HG03139 (cell line): ENCODE measurements around the gene CYP27B1.
A peak's percentile ranks its signal among the peaks of the same experiment; 100 is the strongest.

ENCODE experiments used
- ATAC-seq: cut with Tn5 transposase; IDR thresholded peaks from one replicate; pipeline ENCODE4 v1.9.1; 2021; ENCODE audit not compliant: unreplicated experiment

CYP27B1 gene

DNA sequence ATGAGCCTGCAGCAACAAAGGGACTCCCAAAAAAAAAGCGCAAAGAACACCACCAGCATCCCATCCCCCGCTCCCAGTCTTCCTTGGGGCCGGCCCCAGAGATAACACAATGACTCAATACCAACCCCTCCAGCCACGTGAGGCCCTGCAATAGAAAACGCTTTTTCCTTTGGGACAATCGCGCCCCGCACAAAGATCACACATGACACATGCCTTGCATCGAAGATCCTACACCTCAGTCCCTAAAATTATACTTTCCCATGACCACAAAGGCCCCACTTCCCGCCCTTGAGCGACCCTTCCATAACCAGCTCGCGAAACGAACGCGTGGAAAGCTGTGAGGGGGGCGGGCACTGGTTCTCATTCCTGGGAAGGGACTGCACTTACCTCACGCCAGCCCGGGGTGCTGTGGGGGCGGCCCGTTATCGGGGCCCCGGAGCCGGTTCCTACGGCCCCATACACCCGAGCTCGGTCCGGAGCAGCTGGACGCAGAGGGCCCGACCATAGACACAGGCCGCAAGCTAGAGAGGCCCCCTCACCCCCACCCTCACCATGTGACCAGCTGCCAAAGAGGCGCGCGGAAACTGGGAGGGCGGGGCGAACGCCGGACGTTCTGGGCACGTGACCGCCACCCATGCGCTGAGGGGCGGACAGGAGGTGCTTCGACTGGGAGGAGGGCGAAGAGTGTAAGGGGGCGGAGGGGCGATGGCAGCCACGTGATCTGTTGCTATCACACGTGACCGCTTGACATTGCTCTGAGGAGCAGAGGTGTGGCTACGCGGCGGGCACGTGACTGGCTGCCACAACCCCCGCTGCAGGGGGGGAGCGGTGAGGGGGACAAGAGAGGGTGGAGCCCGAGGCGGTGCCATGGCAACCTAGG lies 14.8 kb downstream of the CYP27B1 start, which contains the start of gene CDK4:
Gene CDK4, minus strand, starts transcription at position 523 of the 880 bp plus-strand sequence. CDS start 593 bp downstream, outside the sequence.
- peak; percentile 68 for ATAC-seq

DNA sequence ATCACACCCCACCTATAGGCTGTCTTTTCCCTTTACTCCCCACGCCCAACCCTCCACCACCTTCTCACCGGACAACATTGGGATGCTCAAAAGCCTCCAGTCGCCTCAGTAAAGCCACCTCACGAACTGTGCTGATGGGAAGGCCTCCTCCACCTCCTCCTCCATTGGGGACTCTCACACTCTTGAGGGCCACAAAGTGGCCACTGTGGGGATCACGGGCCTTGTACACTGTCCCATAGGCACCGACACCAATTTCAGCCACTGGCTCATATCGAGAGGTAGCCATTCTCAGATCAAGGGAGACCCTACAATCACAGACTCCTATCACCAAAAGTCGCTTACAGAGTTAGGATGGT lies 15.5 kb downstream of the CYP27B1 start:
- ATAC-seq: no peak

DNA sequence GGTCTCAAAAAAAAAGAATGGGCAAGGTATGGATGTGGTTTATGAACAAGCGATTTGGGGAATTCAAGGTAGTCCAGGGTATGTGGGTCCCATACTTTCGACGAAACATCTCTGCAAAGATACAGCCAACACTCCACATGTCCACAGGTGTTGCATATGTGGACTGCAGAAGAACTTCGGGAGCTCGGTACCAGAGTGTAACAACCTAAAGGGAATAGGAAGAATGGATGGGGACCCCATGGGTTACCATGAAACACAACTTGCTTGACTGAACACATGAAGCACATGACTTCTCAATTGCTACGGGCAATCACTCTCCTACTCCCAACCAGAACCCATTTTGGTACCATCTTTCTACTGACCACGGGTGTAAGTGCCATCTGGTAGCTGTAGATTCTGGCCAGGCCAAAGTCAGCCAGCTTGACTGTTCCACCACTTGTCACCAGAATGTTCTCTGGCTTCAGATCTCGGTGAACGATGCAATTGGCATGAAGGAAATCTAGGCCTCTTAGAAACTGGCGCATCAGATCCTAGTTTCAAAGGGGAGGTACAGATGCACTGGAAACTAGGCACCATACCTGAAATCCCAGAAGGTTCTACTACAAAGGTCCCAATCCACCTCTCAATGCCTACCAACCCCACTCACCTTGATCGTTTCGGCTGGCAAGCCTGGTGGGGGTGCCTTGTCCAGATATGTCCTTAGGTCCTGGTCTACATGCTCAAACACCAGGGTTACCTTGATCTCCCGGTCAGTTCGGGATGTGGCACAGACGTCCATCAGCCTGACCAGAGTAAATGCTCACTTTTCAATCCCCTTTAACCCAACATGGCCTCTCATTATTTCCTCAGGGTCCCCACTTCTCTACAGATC lies 16.1 kb downstream of the CYP27B1 start:
- ATAC-seq: no peak

DNA sequence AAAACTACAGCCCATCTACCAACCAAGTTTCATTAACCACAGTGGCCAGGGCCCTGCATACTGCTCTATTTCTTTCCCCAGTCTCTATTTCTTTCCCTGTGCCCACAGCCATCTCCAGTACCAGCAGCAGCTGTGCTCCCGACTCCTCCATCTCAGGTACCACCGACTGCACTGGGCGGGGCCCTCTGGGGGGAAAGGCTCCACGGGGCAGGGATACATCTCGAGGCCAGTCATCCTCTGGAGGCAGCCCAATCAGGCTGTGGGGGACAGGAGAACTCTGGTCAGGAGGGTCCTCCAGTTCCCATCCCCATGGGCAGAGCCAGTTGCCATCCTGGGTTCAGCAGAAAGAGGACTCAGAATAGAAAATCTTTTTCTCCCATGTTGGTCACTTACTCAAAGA lies 17.8 kb downstream of the CYP27B1 start:
- ATAC-seq: no peak

DNA sequence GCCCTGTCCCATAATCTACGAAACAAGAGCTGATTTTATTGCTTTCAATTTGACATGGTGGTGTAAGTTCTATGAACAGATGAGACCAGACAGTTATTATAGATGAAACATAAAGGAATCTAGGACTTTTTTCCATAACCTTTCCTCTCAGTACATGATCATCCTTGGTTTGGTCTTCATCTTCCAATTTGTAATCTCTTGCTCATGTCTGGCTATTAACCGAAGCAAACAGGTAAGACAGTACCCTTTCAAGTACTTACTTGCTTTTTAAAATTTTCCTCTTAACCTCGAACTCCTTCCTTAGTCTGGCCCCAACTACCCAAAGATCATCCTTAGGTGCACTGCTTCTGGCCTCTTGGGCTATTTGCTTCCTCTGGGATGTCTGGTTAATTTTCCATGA lies 20.9 kb downstream of the CYP27B1 start:
- no peak for ATAC-seq

DNA sequence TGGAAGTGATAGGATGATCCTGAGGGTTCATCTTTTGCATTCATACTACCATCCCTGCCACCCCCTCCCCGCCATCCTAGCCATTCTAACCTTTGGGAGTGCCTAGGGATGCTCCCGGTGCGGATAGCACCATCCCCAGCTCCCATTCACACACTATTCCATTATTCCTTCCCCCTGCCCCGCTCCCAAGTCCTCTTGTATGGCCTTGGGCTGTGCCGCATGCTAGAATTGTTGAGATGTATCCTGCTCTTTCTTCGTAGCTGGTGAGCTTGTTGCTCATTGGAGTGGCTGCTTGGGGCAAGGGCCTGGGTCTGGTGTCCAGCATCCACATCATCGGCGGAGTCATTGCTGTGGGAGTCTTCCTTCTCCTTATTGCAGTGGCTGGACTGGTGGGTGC lies 21.4 kb downstream of the CYP27B1 start:
- no peak for ATAC-seq

DNA sequence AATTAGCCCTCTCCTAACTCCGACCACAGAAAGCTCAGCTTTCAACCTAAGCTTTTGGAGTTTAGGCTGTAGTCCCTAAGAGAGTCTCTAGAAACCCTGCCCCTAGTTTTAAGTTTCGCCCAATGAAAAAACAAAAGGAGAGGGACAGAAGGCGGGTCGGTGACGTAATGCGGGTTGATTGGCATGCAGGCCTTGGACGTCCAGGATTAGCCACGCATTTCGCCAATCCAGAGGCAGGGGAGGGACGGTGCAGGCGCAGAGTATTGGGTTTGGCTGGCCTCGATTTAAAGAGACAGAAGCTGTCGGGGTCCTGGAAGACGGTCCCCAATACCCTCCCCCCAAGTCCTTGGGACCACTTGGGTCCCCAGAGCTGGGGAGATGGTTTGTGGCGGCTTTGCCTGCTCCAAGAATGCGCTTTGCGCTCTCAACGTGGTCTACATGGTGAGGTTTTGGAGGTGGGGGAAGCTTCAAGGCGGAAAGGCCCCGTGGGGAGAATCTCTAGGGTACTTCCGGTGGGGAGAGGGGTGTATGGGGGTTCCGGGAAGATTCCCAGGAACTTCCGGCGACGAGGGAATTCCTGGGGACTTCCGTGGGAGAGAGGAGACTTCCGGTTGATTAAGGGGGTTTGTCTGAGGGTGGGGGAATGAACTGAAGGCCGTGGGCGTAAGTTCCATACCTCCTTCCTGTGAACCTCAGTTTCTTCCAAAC lies 21.9 kb downstream of the CYP27B1 start, which contains the start of gene TSPAN31:
Gene TSPAN31, plus strand, starts transcription at position 263 of the 708 bp plus-strand sequence. Its CDS starts 116 bp downstream, at position 379.
- peak; percentile 68 for ATAC-seq

DNA sequence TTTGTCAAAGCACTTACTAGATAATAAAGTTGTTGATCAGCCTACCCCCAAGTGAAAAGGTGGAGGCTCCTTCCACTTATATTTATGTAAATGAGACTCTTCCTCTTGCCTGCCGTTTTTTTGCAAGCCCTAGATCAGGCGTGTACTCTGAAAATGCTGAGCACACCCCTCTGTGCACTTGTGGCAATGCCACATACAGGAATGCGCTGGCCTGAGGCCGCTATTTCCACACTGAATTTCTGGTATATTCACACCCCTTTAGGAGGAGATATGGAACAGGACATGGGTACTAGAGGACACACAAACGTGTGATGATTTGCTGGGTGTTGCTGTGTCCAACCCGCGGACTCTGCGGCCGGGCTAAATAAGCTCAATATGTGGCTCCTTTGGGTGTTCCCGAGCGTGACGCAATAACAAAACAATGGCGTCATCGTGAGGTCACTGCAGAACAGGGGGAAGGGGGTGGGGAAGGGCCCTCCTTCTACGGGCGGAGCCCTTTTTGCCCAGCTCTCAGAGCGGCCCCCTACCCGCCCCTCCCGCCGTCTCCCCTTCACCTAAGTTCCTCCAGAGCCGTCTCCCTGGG lies 22.6 kb downstream of the CYP27B1 start:
- peak; percentile 22 for ATAC-seq

DNA sequence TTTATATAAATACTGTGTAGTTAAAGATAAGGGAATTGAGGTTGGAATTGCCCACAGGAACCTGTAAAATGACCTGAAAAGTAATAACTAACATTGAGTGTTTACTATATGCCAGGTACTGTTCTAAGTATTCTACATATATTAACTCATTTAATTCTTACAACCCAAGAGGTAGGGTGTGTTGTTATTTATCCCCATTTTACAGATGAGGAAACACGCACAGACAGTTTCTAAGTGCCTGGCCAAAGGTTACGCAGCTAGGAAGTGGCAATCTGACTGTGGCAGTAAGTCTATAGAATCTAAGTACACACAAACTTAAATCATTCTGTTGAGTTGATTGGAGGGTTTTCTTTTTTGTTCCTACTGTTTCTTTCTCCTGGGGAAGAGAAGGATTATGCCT lies 23.1 kb downstream of the CYP27B1 start:
- no peak for ATAC-seq

DNA sequence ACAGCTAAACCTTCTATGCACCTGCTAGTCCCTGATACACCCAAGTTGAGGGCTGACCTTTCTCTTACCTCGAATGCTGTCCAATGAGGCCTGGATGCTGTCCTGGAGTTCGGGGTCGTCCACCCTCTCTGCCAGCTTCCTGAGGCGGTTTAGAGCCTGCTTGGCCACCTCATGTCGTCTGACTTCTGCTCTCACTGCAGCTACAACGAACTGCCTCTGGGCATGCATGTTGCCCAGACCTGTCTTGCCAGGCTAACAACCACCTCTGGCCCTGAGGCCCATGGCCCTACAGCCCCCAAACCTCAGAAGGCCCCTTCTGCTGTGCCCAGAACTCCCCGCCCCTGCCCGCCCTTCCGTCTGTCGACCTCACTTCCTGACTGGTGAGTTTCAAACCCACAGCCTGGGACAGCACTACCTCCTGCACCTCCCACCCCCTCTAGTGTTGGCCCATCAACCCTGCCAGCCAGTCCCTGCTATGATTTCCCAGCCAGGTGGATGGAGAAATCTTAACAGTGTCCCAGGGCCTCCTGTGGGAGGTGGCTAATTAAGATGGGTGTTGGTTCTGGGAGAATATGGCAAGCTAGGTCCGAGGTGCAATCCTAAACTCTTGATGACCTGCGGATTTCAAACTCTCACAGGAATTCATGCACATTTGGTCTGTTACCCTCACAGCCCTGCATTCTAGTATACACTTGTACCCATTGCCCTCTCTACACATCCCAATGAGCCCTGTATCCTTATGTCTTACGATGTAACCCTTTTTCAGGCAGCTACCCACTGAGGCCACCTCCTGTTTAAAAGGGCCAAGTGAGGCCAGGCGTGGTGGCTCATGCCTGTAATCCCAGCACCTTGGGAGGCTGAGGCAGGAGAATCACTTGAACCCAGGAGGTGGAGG lies 24.8 kb downstream of the CYP27B1 start:
- ATAC-seq: peak; percentile 48

DNA sequence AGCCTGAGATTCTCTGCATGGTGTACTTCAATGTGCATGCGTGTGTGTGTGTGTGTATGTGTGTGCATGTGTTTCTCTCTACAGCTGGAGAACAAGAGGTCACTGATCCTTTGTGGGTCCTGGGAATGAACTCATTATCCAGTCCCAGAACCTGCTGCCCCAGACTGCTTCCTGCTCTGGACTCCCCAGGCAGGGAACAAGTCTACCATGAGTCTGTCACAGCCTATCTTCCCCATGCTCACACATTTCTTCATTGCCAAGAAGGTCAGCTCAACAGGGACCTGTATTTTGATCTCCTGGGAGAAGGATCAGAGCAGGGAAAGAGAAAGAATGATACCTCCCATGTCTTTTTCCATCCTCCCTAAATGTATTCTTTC lies 25.5 kb downstream of the CYP27B1 start:
- no peak for ATAC-seq

DNA sequence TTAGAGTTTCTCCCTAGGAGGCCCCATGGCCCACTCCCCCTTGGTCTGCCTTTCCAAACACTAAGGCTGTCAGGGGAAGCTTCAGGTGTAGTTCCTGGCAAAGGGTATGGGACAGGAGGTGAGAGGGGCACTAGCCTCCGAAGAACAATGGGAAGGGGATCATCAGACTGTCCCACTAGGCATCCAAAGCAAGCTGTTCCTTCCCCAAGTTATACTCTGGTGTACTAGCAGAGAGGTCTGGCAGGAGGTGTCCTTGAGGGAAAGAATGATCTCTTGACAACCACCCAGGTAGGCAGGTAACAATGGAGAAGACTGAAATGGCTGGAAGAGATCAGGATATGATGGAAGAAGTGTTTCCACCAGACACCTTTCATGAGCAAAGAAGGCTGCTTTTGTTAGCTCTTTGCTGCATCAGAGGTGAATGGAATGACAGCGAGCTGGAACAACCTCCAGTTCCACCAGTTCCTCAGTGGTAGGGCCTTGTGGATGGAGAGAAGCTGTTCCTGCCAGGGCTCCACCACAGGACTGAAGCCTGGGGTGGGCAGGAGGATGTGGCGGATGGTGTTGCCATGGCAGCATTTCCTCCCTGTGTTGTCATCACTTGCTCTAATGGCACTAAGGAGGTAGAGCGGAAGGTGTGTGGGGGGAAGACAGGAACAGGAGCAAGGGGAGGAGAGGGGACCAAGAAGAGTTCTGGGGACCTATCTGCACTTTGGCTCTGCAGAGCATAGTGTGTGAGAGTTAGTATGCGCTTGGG lies 26.0 kb downstream of the CYP27B1 start:
- ATAC-seq: peak; percentile 46

DNA sequence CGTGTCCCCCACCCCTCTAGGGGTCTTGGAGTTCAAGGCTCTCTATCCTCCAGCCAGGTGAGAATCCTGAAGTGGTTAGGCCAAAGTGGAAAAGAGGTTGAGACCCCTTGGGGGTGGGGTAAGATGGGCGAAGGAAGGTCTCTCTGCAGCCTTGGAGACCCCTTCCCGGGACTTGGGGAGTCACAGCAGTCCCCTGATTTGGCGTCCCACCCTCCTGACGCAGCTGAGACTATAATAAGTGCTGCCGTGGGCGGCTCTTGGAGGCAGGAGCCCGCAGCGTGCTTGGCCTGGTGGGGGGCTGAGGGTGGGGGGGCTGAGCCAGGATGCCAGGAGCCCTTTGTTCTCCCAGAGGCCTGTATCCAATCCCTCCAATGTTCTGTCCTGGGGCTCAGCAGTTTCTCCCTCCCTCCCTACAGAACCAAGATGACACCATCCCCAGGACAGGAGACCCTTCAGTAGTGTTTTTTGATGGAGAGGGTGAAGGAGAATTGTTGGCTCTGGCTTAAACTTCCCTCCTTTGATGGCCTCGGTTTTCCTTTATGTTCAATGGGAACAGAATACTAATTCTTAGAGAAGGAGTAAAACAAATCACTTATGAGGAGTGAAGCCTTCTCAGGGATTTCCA lies 26.9 kb downstream of the CYP27B1 start:
- no peak for ATAC-seq

DNA sequence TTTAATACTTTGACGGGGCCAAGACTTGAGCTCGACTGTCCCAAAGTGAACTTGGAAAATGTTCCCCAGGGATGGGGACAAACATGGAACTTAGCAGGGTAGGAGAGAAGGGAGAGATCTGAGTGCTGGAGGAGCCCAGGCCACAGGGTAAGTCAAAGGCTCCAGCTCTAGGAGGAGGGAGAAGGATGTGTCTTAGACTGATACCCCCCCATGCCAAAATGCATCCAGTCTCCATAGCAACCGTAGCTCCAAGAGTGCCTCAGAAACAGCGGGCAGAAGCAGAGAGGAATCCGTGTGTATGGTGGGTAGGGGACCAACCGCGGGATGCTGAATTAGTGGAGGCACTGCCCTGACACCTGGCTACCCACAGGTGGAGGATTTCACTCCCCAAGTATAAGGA lies 27.5 kb downstream of the CYP27B1 start:
- no peak for ATAC-seq

DNA sequence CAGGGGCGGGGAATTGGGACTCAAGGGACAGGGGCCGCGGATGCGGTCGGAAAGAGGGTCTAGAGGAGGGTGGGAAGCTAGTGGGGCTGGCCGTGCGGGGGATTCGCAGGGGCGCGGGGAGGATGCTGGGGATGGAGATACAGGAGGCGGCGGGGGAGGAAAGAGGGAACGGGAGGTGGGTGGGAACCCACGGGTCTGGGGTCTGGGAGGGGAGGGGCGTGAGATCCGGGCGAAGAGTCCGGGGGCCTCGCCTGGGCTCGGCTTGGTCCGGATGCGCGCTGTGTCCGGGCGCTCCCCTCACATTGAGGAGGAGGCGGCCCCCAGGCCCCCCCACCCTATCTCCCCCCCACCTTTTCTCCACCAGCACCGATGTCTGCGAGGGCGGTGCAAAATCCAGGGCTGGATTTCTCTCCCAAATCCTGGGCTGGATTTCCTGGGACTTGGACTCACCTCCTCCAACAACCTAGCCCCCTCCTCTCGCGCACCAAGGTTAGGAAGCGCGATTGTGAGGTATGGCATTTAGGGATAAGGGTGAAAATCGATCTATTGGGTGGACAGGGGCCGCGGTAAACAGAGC lies 28.1 kb downstream of the CYP27B1 start, which contains the start of gene AGAP2:
Gene AGAP2, minus strand, starts transcription at position 82 of the 577 bp plus-strand sequence. CDS start 496 bp downstream, outside the sequence.
- ATAC-seq: no peak

DNA sequence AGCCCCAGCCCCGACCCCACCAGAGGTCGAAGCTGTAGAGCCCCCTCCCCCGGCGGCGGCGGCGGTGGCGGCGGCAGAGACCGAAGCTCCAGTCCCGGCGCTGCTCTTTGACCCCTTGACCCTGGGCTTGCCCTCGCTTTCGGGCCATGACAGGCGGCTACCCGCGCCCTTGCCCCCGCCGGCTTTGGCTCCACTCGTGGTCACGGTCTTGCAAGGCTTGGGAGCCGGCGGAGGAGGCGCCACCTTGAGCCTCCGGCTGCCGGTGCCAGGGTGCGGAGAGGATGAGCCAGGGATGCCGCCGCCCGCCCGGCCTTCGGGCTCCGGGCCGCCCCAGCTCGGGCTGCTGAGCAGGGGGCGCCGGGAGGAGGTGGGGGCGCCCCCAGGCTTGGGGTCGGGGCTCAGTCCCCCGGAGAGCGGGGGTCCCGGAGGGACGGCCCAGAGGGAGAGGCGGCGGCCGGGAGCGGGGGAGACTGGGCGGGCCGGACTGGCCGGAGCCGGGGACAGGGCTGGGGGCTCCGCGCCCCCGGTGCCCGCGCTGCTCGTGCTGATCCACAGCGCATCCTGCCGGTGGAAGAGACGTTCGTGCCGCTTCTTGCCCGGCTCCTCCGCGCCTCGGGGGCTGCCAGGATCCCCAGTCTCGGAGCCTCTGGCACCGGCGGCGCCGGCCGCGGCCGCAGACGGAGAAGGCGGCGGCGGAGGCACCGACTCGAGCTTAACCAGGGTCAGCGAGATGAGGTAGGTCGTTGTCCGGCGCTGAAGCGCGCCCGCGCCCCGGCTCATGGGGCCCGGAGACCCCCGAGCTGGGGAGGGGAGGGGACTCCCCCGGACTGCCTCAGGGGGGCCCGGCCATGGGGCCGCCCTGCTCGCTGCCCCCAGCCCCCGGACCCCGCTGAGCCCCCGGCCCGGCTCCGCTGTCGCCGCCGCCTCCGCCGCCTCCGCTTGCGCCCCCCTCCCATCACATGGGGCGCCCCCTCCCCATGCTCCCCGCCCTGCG lies 29.1 kb downstream of the CYP27B1 start:
- no peak for ATAC-seq
